Measurements from ENCODE around the gene CLCA2. TPM values are rescaled to one million over a fixed set of nuclear protein-coding genes. Genes with fewer than 3 reads are reported as not detected.

Gene CLCA2
- total RNA-seq, 1 donor from 2014 or later = 0.11 TPM

- H3K4me3 Mint-ChIP-seq = no peak overlapping the region
- H3K4me1 Mint-ChIP-seq = peaks cover 1% of the 10 kb centered on the region
- no peaks in the 10 kb centered on the region for H3K9me3 Mint-ChIP-seq
- DNase-seq (ENCODE audit: low spot score in 2 of 2, unreplicated experiment in 2 of 2) = no peak
- H3K27ac Mint-ChIP-seq = no peak overlapping the region
- no peak for TF ChIP-seq CTCF (IDR thresholded peaks at IDR 0.05; ENCODE audit: unreplicated experiment)
- H3K27me3 Mint-ChIP-seq (ENCODE audit: low read depth) = peaks cover 7% of the 10 kb centered on the region
- no peaks in the 10 kb centered on the region for H3K36me3 Mint-ChIP-seq
Observed at GRCh38 chr1:86481966-86482365, 58.0 kb downstream of the CLCA2 start.

GRCh38 chr1:86487131-86487810 is 63.3 kb downstream of the CLCA2 start:
- Mint-ChIP-seq H3K27me3 (ENCODE audit: low read depth) (peaks cover 7% of the 10 kb centered on the region), H3K27ac (no peak overlapping the region), H3K4me1 (no peaks in the 10 kb centered on the region), H3K9me3 (no peaks in the 10 kb centered on the region), H3K4me3 (no peak overlapping the region), H3K36me3 (no peaks in the 10 kb centered on the region)
- no peak for TF ChIP-seq CTCF (IDR thresholded peaks at IDR 0.05; ENCODE audit: unreplicated experiment)
- no peak for DNase-seq (ENCODE audit: low spot score in 2 of 2, unreplicated experiment in 2 of 2)

GRCh38 chr1:86487811-86488141 is 63.8 kb downstream of the CLCA2 start:
- no peak overlapping the region for H3K4me3 Mint-ChIP-seq

GRCh38 chr1:86489242-86489878 is 65.4 kb downstream of the CLCA2 start:
- H3K4me3 Mint-ChIP-seq = no peak overlapping the region

More at GRCh38 chr1:86487811-86488141, 63.8 kb downstream of the CLCA2 start:
- Mint-ChIP-seq H3K27ac (no peak overlapping the region), H3K27me3 (ENCODE audit: low read depth) (peaks cover 7% of the 10 kb centered on the region), H3K36me3 (no peaks in the 10 kb centered on the region), H3K9me3 (no peaks in the 10 kb centered on the region), H3K4me1 (no peaks in the 10 kb centered on the region)
- DNase-seq (ENCODE audit: low spot score in 2 of 2, unreplicated experiment in 2 of 2) = no peak
- no peak for TF ChIP-seq CTCF (IDR thresholded peaks at IDR 0.05; ENCODE audit: unreplicated experiment)

GRCh38 chr1:86491171-86491950 is 67.4 kb downstream of the CLCA2 start:
- H3K27me3 Mint-ChIP-seq (ENCODE audit: low read depth) = no peaks in the 10 kb centered on the region
- no peak for TF ChIP-seq CTCF (IDR thresholded peaks at IDR 0.05; ENCODE audit: unreplicated experiment)
- no peak overlapping the region for H3K27ac Mint-ChIP-seq
- H3K36me3 Mint-ChIP-seq = no peaks in the 10 kb centered on the region
- no peak overlapping the region for H3K4me3 Mint-ChIP-seq
- no peak for DNase-seq (ENCODE audit: low spot score in 2 of 2, unreplicated experiment in 2 of 2)
- no peaks in the 10 kb centered on the region for H3K9me3 Mint-ChIP-seq
- H3K4me1 Mint-ChIP-seq = no peaks in the 10 kb centered on the region

More at GRCh38 chr1:86489242-86489878, 65.4 kb downstream of the CLCA2 start:
- no peak for TF ChIP-seq CTCF (IDR thresholded peaks at IDR 0.05; ENCODE audit: unreplicated experiment)
- DNase-seq (ENCODE audit: low spot score in 2 of 2, unreplicated experiment in 2 of 2) = no peak
- no peaks in the 10 kb centered on the region for H3K36me3 Mint-ChIP-seq
- H3K27ac Mint-ChIP-seq = no peak overlapping the region
- H3K27me3 Mint-ChIP-seq (ENCODE audit: low read depth) = peaks cover 6% of the 10 kb centered on the region
- no peaks in the 10 kb centered on the region for H3K9me3 Mint-ChIP-seq
- no peaks in the 10 kb centered on the region for H3K4me1 Mint-ChIP-seq

All from mesothelial cell of epicardium (in vitro differentiated cells).